Heart right ventricle (tissue), 16 donors: ENCODE measurements around the gene PTPRE. TPM values are rescaled to one million over a fixed set of nuclear protein-coding genes. Genes with fewer than 3 reads are reported as not detected.

Source experiments
- ATAC-seq, 8 donors: fragments of 200-7000 bp; cut with Tn5 transposase; one replicate each; pipeline ENCODE4 v1.9.1; 2020; ENCODE audit warnings: mild to moderate bottlenecking in 8 of 8, moderate library complexity in 8 of 8, moderate number of reproducible peaks in 1 of 8
- DNase-seq, 2 donors: peaks; one replicate each; pipeline ENCODE4 v3.0.0-alpha.2; 2020
- H3K27ac ChIP-seq, 10 donors: fragments of 200-600 bp; sonication (generic) in 2 of 10; one replicate each; pipeline versions ENCODE4 v1.5.0 to v1.8.0; 2020 to 2022; ENCODE audit warnings: mild to moderate bottlenecking in 3 of 10
- H3K27me3 ChIP-seq, 7 donors: fragments of 200-600 bp; one replicate each; pipeline ENCODE4 v1.8.0; 2021 to 2022; ENCODE audit warnings: mild to moderate bottlenecking in 2 of 7
- H3K36me3 ChIP-seq, 9 donors: fragments of 200-600 bp; sonication (generic) in 1 of 9; one replicate each; pipeline versions ENCODE4 v1.5.0 to v1.8.0; 2020 to 2022; ENCODE audit warnings: mild to moderate bottlenecking in 2 of 9
- H3K4me1 ChIP-seq, 9 donors: fragments of 200-600 bp; sonication (generic) in 1 of 9; one replicate each; pipeline versions ENCODE4 v1.5.0 to v1.8.0; 2020 to 2022; ENCODE audit warnings: mild to moderate bottlenecking in 4 of 9
- H3K4me3 ChIP-seq, 10 donors: fragments of 200-600 bp; sonication (generic) in 2 of 10; one replicate each; pipeline versions ENCODE4 v1.5.0 to v1.8.0; 2020 to 2022; ENCODE audit warnings: mild to moderate bottlenecking in 7 of 10, moderate library complexity in 2 of 10
- H3K9me3 ChIP-seq, 11 donors: fragments of 200-600 bp in 10 of 11; sonication (generic) in 2 of 11; one replicate each; pipeline versions ENCODE4 v1.5.0 to v1.8.0; 2013 to 2022; ENCODE audit warnings: mild to moderate bottlenecking in 2 of 11, control low read depth in 1 of 11, moderate library complexity in 1 of 11
- CTCF ChIP-seq, 9 donors: fragments of 200-600 bp; sonication (generic) in 2 of 9; IDR thresholded peaks; one replicate each; pipeline versions ENCODE4 v1.5.0 to v1.8.0; 2021 to 2022; ENCODE audit warnings: antibody characterized with exemption in 9 of 9, mild to moderate bottlenecking in 5 of 9, moderate library complexity in 1 of 9
- WGBS, 2 donors: extraction: QIAGEN DNeasy Blood & Tissue Kit; methylation state at CpG; one replicate each; pipeline ENCODE4 v1.1.7; 2013; ENCODE audit warnings: inconsistent platforms in 1 of 2; 5-methylcytosine and 5-hydroxymethylcytosine counted together
- intact Hi-C, 10 donors: fragments of 100-400 bp; cut with DNase I; formaldehyde crosslinking; loops; one replicate each; pipeline versions ENCODE4 v1.11.1 to v1.14.2; 2022
- long read RNA-seq, 3 donors: library from polyadenylated mRNA; unstranded; transcript quantifications; one replicate each; pipeline ENCODE4 v2.0.0, GENCODE V29; 2020 to 2021
- polyA plus RNA-seq, 2 donors: library from polyadenylated mRNA; stranded (reverse); fragments of 200-250 nt; gene quantifications; one replicate each; pipeline ENCODE4 v1.2.3, GENCODE V29; 2013
- total RNA-seq, 10 donors: library from RNA; stranded (reverse); fragmentation: NEBNext Ultra II Directional in 3 of 10; extraction: Animal tissue kit (Norgen Biotek cat#: 25700) in 3 of 10; gene quantifications; one replicate each; pipeline versions ENCODE4 v1.2.1 to v1.2.4, GENCODE V29; 2021 to 2023
- donor health status: Arrhythmogenic right ventricular cardiomyopathy.
- donor health status: ischemic (EF 13 %, LVEDD 7.1; RV severe dilation, severe dysfunction).
- donor health status: healthy with polysubstance abuse.
- donor health status: DM: no; HTN: yes; CAD: no.
- donor health status: DM: no; HTN: no; CAD: no.
- donor health status: ischemic (EF 25% LVEDD 6.9; RV normal size, moderate dysfunction).
- donor health status: ischemic (EF 25% LVEDD 5.7; RV mildly dilated, moderate dysfunction).
- donor health status: healthy.
- donor health status: DM: yes; HTN: yes; CAD: no.
- donor health status: Ischemic cardiomyopathy.
- donor health status: ischemic (EF 35%, LVEDD 5.7; RV mildly dilated, moderate dysfunction).
- donor health status: nonischemic (EF 11% LVEDD 7.7; RV severe dilation, severe dysfunction).
- donor health status: DM: yes; HTN: yes; CAD: no.
- donor health status: PGD.
- donor health status: ischemic (EF 29% LVEDD 5.4; RV normal size, mild dysfunction).
- donor health status: nonischemic (EF 23%, LVEDD 6.1; RV moderate dilation, normal function).

PTPRE gene
- total RNA-seq (10 to 100 TPM; 17.1 to 42.8 (median 23.0) TPM), polyA plus RNA-seq (1 to 10 TPM; 6.1 to 7.3 TPM)
- long read RNA-seq, donor 1, partial matches to known transcripts, result 7 of 20 reads
- long read RNA-seq, donor 1, other reads (novel, unspliced or antisense), result 13 of 20 reads
- long read RNA-seq, donor 2, full-length matches to known transcripts, result 7 of 29 reads
- long read RNA-seq, donor 2, partial matches to known transcripts, result 8 of 29 reads
- long read RNA-seq, donor 2, other reads (novel, unspliced or antisense), result 14 of 29 reads
- long read RNA-seq, donor 3, full-length matches to known transcripts, result 3 of 37 reads
- long read RNA-seq, donor 3, partial matches to known transcripts, result 15 of 37 reads
- long read RNA-seq, donor 3, other reads (novel, unspliced or antisense), result 19 of 37 reads

DNA sequence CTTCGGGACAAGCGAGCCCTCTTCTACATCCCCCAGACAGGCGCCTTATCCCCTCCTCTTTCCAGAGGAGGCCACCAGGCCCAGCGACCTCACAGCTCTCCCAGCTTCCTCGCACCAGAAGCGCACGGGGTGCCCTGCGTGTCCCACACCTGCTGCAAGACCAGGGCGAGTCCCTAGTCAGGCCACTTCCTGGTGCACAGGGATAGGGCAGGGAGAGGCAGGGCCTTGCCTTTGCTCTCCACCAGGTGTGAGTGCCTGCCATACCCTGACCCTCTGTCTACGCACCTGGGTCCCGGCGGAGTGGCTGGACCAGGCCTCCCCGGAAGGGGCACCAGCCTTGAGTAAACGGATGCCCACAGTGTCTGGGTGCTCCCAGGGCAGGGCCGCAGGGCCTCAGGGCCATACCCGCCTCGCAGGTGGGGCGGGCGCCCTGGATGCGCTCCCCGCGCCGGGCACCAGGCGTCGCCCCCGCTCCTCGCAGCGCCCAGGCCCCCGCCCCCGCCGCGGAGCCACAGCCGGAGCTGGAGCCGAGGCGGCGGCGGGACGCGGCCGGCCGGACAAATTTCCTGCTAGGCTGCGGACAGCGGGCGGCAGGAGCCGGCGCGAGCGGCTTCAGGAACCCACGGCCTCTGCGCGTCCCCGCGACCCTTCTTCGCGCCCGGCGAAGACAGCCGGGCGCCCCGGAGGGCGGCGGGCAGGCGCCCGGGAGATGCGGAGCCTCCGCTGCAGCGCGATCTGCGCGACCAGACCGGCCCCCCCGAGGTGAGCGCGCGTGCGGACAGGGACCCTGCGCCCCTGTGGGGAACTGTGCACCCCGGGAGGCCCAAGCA is at the start of gene PTPRE:
Gene PTPRE (plus strand): TSS at position 556 of the 830 bp plus-strand sequence. CDS start 133,779 bp downstream, outside the sequence.
- Histone ChIP-seq H3K27me3 (peaks cover 0 to 6% (median 0%) of the 10 kb centered on the region in 7 donors), H3K4me3 (peak within 1 kb of the TSS; percentile 66 to 92 (median 76)), H3K9me3 (no peaks in the 10 kb centered on the region), H3K36me3 (no peaks in the 10 kb centered on the region), H3K4me1 (peaks cover 2 to 48% (median 33%) of the 10 kb centered on the region in 9 donors), H3K27ac (peak within 1 kb of the TSS; percentile 76 to 96 (median 90))
- DNase-seq (peak; percentile 70 to 83), ATAC-seq (peak; percentile 76 to 92 (median 88))
- intact Hi-C loops, result loop anchor here (1.0 to 10.0 kb wide), 8 partner anchors 104 to 248 kb away; no protein-coding TSS in a partner anchor
- TF ChIP-seq CTCF (IDR thresholded peaks at IDR 0.05), result peak; percentile 62 to 98 (median 81)
- 7% methylated on average over 77 to 78 of the region's 78 CpGs for WGBS, 2 donors

DNA sequence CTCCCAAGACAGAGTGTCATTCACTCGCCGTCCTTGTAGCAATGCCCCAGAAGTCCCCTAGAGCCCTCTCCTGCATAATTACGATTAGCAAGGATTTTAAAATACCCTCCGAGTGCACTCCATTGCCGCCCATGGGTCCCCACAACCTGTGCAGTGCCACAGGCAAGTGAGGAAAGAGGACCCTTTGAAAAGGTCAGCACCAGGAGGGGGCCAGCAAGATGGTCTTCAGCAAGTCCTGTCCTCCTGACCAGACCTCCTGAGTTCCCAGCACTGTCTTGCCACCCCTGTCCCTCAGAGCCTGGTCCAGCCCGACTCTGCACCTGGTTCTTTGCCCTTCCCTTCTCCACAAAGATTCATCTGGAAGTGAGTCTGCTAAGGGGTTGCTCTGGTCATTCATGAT is 46.3 kb upstream of the PTPRE start:
- 89 to 90% methylated on average over 6 of the region's 6 CpGs for WGBS, 2 donors
- no peaks in the 10 kb centered on the region for H3K27me3 ChIP-seq
- peaks cover 0 to 22% (median 0%) of the 10 kb centered on the region in 11 donors for H3K9me3 ChIP-seq
- no peaks in the 10 kb centered on the region for H3K4me1 ChIP-seq
- TF ChIP-seq CTCF (IDR thresholded peaks at IDR 0.05), result no peak
- no peak for DNase-seq
- H3K4me3 ChIP-seq, result no peak overlapping the region
- intact Hi-C loops, result no loop called here
- no peaks in the 10 kb centered on the region for H3K36me3 ChIP-seq
- ATAC-seq, result no peak
- no peak overlapping the region for H3K27ac ChIP-seq

GRCh38 chr10:127863231-127863825 is 43.6 kb upstream of the PTPRE start:
- no peak overlapping the region for H3K4me3 ChIP-seq
- H3K36me3 ChIP-seq, result no peaks in the 10 kb centered on the region
- intact Hi-C loops, result no loop called here
- no peak for DNase-seq
- ATAC-seq, result no peak
- TF ChIP-seq CTCF (IDR thresholded peaks at IDR 0.05), result no peak
- no peaks in the 10 kb centered on the region for H3K4me1 ChIP-seq
- peaks cover 0 to 22% (median 0%) of the 10 kb centered on the region in 11 donors for H3K9me3 ChIP-seq
- H3K27me3 ChIP-seq, result peaks cover 0 to 4% (median 0%) of the 10 kb centered on the region in 7 donors
- 93 to 95% methylated on average over 6 of the region's 6 CpGs for WGBS, 2 donors
- H3K27ac ChIP-seq, result no peak overlapping the region
